Measurements from ENCODE around the gene FRMD8. TPM values are rescaled to one million over a fixed set of nuclear protein-coding genes. Genes with fewer than 3 reads are reported as not detected.

FRMD8 gene
- total RNA-seq, 1 experiment from 2014 or later: 40.2 TPM

DNA sequence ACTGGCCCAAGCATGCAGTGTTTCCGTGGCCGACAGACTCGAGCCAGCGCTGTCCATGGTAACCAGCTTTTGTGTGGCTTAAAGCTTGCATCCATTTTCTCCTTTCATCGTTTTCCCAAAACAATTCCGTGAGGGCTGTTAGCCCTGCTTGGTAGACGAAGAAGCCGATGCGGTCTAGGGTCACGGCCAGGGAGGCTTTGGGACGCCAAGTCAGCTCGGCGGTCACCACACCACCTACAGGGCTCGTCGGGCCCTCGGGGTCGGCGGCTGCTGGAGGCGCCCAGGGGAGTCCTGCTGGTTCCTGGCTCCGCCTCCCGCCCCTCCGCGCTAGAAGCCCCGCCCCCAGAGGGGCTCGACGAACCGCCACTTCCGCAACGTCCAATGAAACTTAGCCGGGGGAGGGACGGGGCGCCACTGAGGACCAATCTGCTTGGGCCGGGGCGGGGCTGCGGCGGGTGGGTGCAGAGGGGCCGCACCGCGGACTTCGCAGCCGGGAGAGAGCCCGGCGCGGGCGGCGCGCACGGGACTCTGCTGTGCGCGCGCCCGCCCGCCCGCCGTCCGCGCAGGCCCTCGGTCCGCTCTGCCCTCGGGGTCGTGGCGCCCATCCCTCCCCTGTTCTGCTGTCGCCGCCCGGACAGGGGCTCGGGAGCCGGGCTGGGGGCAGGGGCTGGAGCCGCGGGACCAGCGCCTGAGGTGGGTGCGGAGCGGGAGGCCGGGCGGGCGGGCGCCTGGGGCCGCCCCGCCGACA is 32.0 kb upstream of the FRMD8 start, which contains the start of gene TIGD3:
Gene TIGD3 (plus strand): TSS at position 487 of the 748 bp plus-strand sequence. CDS start 1,058 bp downstream, outside the sequence.
- Mint-ChIP-seq H3K4me3 (ENCODE audit: low read depth, unreplicated experiment) (peak within 1 kb of the TSS; percentile 77), H3K27ac (ENCODE audit: unreplicated experiment) (peak within 1 kb of the TSS; percentile 51), H3K9me3 (ENCODE audit: low read depth, unreplicated experiment) (no peaks in the 10 kb centered on the region), H3K4me1 (ENCODE audit: low read depth, unreplicated experiment) (peaks cover 18% of the 10 kb centered on the region), H3K27me3 (ENCODE audit: unreplicated experiment) (peaks cover 17% of the 10 kb centered on the region), H3K36me3 (ENCODE audit: insufficient read depth, unreplicated experiment) (peaks cover 38% of the 10 kb centered on the region)
- TF ChIP-seq, protein P1, sequence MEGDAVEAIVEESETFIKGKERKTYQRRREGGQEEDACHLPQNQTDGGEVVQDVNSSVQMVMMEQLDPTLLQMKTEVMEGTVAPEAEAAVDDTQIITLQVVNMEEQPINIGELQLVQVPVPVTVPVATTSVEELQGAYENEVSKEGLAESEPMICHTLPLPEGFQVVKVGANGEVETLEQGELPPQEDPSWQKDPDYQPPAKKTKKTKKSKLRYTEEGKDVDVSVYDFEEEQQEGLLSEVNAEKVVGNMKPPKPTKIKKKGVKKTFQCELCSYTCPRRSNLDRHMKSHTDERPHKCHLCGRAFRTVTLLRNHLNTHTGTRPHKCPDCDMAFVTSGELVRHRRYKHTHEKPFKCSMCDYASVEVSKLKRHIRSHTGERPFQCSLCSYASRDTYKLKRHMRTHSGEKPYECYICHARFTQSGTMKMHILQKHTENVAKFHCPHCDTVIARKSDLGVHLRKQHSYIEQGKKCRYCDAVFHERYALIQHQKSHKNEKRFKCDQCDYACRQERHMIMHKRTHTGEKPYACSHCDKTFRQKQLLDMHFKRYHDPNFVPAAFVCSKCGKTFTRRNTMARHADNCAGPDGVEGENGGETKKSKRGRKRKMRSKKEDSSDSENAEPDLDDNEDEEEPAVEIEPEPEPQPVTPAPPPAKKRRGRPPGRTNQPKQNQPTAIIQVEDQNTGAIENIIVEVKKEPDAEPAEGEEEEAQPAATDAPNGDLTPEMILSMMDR (IDR thresholded peaks at IDR 0.05; ENCODE audit: unreplicated experiment): no peak
- peak; percentile 99 for DNase-seq
- BruUV-seq (replicated peaks): no TSS peak
- intact Hi-C loops (cut with micrococcal nuclease; ENCODE audit: unreplicated experiment): no loop called here
- CTCF ChIA-PET: no interaction called here

DNA sequence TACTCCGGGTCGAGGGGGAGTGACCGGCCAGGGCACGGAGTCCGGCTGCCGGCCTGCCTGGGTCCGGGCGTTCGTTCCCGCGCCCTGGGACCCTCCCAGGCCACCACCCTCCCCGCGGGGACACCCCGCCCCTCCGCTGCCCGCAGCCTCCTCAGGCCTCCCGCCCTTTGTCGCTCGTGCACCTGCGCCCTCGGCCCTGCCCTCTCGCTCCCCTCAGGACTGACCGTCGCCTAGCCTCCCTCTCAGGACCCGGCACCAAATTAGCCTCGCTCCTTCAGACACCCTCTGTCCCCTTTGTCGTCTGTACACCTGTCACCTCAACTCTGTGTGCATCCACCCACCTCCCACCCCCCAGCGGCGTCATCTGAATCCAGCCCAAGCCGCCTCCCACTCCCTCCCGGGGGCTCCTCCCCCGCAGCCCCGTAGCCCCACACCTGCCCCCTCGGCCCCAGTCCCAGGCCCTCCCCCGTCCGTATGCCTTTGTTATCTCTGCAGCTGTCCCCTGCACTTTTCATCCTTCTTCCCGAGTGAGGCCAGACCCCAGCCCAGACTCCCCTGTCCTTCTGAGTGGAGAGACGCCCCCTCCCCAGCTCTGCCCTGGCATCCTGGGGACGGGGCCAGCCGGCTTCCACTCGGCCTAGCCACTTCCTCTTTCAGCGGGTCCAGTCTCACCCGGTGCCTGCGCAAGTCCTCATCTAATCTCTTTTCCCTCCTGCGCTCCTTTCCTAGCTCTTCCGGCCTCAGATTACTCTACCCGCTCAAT is 31.2 kb upstream of the FRMD8 start:
- intact Hi-C loops (cut with micrococcal nuclease; ENCODE audit: unreplicated experiment): no loop called here
- peaks cover 36% of the 10 kb centered on the region for H3K36me3 Mint-ChIP-seq (ENCODE audit: insufficient read depth, unreplicated experiment)
- H3K27me3 Mint-ChIP-seq (ENCODE audit: unreplicated experiment): peaks cover 17% of the 10 kb centered on the region
- peaks cover 18% of the 10 kb centered on the region for H3K4me1 Mint-ChIP-seq (ENCODE audit: low read depth, unreplicated experiment)
- no TSS peak for BruUV-seq (replicated peaks)
- no peaks in the 10 kb centered on the region for H3K9me3 Mint-ChIP-seq (ENCODE audit: low read depth, unreplicated experiment)
- TF ChIP-seq, protein P1 (IDR thresholded peaks at IDR 0.05; ENCODE audit: unreplicated experiment): no peak
- H3K27ac Mint-ChIP-seq (ENCODE audit: unreplicated experiment): peak overlapping the region; percentile 23
- DNase-seq: peak; percentile 57
- peak overlapping the region; percentile 77 for H3K4me3 Mint-ChIP-seq (ENCODE audit: low read depth, unreplicated experiment)
- CTCF ChIA-PET: no interaction called here

DNA sequence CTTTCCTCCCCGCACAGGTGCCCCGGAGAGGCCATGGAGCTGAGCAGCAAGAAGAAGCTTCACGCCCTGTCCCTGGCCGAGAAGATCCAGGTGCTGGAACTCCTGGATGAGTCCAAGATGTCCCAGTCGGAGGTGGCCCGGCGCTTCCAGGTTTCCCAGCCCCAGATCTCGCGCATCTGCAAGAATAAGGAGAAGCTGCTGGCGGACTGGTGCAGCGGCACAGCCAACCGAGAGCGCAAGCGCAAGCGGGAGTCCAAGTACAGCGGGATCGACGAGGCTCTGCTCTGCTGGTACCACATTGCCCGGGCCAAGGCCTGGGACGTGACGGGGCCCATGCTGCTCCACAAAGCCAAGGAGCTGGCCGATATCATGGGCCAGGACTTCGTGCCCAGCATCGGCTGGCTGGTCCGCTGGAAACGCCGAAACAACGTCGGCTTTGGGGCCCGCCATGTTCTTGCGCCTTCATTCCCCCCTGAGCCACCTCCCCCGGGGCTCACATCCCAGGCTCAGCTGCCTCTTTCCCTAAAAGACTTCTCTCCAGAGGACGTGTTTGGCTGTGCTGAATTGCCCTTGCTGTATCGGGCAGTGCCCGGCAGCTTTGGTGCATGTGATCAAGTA is 30.6 kb upstream of the FRMD8 start:
- H3K27ac Mint-ChIP-seq (ENCODE audit: unreplicated experiment): peak overlapping the region; percentile 23
- intact Hi-C loops (cut with micrococcal nuclease; ENCODE audit: unreplicated experiment): no loop called here
- TF ChIP-seq, protein P1 (IDR thresholded peaks at IDR 0.05; ENCODE audit: unreplicated experiment): no peak
- H3K4me3 Mint-ChIP-seq (ENCODE audit: low read depth, unreplicated experiment): peak overlapping the region; percentile 77
- H3K9me3 Mint-ChIP-seq (ENCODE audit: low read depth, unreplicated experiment): no peaks in the 10 kb centered on the region
- H3K4me1 Mint-ChIP-seq (ENCODE audit: low read depth, unreplicated experiment): peaks cover 18% of the 10 kb centered on the region
- CTCF ChIA-PET: no interaction called here
- DNase-seq: no peak
- peaks cover 29% of the 10 kb centered on the region for H3K36me3 Mint-ChIP-seq (ENCODE audit: insufficient read depth, unreplicated experiment)
- H3K27me3 Mint-ChIP-seq (ENCODE audit: unreplicated experiment): peaks cover 17% of the 10 kb centered on the region
- TSS peak; percentile 19 for BruUV-seq (replicated peaks)

GRCh38 chr11:65356394-65356972 is 30.0 kb upstream of the FRMD8 start:
- BruUV-seq (replicated peaks): no TSS peak
- TF ChIP-seq, protein P1 (IDR thresholded peaks at IDR 0.05; ENCODE audit: unreplicated experiment): no peak
- peaks cover 18% of the 10 kb centered on the region for H3K4me1 Mint-ChIP-seq (ENCODE audit: low read depth, unreplicated experiment)
- no peaks in the 10 kb centered on the region for H3K9me3 Mint-ChIP-seq (ENCODE audit: low read depth, unreplicated experiment)
- H3K36me3 Mint-ChIP-seq (ENCODE audit: insufficient read depth, unreplicated experiment): peaks cover 27% of the 10 kb centered on the region
- intact Hi-C loops (cut with micrococcal nuclease; ENCODE audit: unreplicated experiment): no loop called here
- peaks cover 17% of the 10 kb centered on the region for H3K27me3 Mint-ChIP-seq (ENCODE audit: unreplicated experiment)
- no peak for DNase-seq
- H3K27ac Mint-ChIP-seq (ENCODE audit: unreplicated experiment): no peak overlapping the region
- CTCF ChIA-PET: no interaction called here
- no peak overlapping the region for H3K4me3 Mint-ChIP-seq (ENCODE audit: low read depth, unreplicated experiment)

Data from Calu3 (cell line).